AG04449 (cell line): ENCODE data around the gene DNAJB6.

Experiments
- CTCF ChIA-PET: fragments of 350-600 bp; formaldehyde crosslinking; extraction: SDS; loops from one replicate; lab custom pipeline; 2021; ENCODE audit warnings: antibody characterized with exemption; lab: Yijun Ruan, JAX
- POLR2A ChIA-PET: fragments of 400-600, 350-600 bp; formaldehyde crosslinking; extraction: SDS; loops from one replicate; lab custom pipeline; 2020; ENCODE audit warnings: antibody characterized with exemption, inconsistent platforms; lab: Yijun Ruan, JAX
- DNase-seq: peaks from one replicate; pipeline ENCODE4 v3.0.0-alpha.2; 2010; ENCODE audit warnings: low read depth, low spot score
- H3K4me3 ChIP-seq: 2 replicates; pipeline ENCODE4 v1.5.1; 2011; ENCODE audit warnings: low read depth, mild to moderate bottlenecking, control low read depth, low read length
- TF ChIP-seq, protein P1 (sequence below): IDR thresholded peaks from one replicate; pipeline ENCODE4 v1.5.1; 2011; ENCODE audit warnings: mild to moderate bottlenecking, moderate library complexity, low read length, control low read depth, inconsistent platforms; ENCODE audit not compliant: insufficient read depth; ENCODE audit errors: missing control alignments

DNAJB6 gene

DNA sequence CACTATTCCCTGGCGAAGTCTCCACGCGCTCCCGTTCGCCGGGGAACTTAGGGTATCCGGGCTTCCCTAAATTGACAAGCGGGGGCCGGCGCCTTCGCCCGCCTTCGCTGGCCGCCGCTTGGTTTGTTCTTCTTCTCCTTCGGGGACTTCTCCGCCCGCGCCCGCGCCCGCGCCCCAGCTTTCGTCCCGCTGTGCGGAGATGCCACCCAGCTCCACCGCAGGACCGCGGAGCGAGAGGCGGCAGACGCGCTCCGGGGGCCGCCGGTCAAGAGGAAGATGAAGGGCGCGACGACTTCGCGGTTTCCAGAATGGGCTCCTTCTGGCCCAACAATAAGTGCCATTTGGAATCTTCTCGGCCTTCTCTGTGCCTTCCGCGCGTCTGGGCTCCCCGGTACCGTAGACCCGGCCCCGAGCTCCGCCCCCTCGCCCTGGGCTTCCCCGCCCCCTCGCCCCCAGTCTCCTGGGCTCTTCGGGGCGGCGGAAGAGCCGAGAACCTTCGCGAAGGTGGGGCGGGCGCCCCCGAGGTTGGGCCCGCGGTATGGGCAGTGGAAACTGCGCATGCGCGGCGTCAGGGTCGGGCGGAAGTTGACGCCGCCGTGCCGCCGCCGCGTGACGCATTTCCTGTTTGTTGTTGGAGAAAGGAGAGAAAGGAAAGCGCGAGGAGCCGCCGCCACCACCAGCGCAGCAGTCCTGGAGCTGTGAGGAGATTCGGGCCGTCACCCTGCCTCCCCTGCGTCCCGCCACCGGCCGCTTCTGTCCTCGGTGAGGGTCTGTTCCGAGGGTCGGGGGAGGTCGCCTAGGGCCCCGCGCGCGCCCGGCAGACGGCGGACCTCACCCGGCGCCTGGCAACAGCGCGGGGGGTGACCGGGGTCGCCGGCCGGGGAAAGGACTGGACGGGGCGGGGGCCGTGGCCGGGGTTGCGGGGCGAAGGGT, at the start of gene DNAJB6:
DNAJB6 (plus strand) TSS at position 622 of the 933 bp plus-strand sequence. CDS start 21,569 bp downstream, outside the sequence.
- TF ChIP-seq, protein P1, sequence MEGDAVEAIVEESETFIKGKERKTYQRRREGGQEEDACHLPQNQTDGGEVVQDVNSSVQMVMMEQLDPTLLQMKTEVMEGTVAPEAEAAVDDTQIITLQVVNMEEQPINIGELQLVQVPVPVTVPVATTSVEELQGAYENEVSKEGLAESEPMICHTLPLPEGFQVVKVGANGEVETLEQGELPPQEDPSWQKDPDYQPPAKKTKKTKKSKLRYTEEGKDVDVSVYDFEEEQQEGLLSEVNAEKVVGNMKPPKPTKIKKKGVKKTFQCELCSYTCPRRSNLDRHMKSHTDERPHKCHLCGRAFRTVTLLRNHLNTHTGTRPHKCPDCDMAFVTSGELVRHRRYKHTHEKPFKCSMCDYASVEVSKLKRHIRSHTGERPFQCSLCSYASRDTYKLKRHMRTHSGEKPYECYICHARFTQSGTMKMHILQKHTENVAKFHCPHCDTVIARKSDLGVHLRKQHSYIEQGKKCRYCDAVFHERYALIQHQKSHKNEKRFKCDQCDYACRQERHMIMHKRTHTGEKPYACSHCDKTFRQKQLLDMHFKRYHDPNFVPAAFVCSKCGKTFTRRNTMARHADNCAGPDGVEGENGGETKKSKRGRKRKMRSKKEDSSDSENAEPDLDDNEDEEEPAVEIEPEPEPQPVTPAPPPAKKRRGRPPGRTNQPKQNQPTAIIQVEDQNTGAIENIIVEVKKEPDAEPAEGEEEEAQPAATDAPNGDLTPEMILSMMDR, result no peak
- ChIA-PET CTCF (interaction anchor here (1.5 to 1.7 kb wide), 2 partner anchors 51 to 367 kb away, joined by 3 to 6 read pairs; no protein-coding TSS in a partner anchor), POLR2A (interaction anchor here (1.0 to 1.2 kb wide), 2 partner anchors 62 to 200 kb away, joined by 3 read pairs; no protein-coding TSS in a partner anchor)
- DNase-seq, result no peak
- H3K4me3 ChIP-seq, result peak within 1 kb of the TSS; percentile 75

DNA sequence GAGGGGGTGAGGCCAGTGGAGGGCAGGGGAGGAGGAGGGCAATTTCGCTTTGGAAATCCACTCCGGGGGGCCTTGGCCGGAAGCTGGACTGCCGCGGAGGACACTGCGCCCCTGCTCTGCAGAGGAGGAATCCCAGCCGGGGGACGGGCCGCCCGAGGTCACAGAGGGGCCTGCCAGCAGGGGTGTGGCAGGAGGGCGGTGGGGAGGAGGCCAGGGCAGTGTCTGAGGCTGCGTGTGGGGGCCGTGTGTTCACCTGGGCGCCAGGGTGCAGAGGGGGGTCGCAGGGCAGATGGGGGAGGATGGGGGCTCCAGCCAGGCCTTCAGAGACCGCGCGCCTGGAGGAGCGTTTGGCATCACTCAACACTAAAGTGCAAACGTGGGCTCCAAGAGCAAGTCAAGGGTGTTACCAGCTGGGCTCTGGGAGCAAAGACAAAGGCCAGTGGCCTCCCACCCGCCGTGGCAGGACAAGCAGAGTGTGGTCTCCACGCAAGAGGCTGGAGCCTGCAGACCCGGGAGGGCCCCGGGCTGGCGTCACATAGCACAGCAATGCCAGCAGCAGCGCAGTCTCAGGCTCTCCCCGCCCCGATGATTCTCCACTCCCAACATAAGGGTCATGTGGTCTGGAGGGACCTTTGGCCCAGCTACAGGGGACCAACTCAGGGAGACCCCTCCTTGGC, 45.3 kb upstream of the DNAJB6 start:
- CTCF ChIA-PET, result interaction anchor here (1.5 kb wide), 1 partner anchor 49 kb away, joined by 3 read pairs; no protein-coding TSS in a partner anchor
- POLR2A ChIA-PET, result interaction anchor here (0.5 kb wide), 1 partner anchor 96 kb away, joined by 3 read pairs; no protein-coding TSS in a partner anchor
- TF ChIP-seq, protein P1, result no peak
- DNase-seq, result no peak
- H3K4me3 ChIP-seq, result no peak overlapping the region

DNA sequence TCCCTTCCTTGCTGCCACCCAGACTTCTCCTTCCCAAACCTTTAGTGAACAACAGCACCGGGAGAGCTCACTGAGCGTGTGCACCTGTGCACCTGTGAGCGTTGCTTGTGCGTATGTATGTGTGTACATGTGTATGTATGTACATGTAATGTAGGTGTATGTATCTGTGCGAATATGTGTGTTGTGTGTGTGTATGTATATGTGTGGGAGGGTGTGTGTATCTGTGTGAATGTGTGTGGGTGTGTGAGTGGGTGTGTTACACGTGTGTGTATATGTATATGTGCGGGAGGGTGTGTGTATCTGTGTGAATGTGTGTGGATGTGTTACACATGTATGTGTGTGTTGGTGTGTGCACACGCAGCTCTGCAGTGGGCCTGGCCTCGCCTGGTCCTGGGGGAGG, 44.5 kb upstream of the DNAJB6 start:
- POLR2A ChIA-PET, result interaction anchor here (0.5 kb wide), 1 partner anchor 95 kb away, joined by 3 read pairs; no protein-coding TSS in a partner anchor
- TF ChIP-seq, protein P1, result no peak
- H3K4me3 ChIP-seq, result no peak overlapping the region
- no peak for DNase-seq
- CTCF ChIA-PET, result no interaction called here

DNA sequence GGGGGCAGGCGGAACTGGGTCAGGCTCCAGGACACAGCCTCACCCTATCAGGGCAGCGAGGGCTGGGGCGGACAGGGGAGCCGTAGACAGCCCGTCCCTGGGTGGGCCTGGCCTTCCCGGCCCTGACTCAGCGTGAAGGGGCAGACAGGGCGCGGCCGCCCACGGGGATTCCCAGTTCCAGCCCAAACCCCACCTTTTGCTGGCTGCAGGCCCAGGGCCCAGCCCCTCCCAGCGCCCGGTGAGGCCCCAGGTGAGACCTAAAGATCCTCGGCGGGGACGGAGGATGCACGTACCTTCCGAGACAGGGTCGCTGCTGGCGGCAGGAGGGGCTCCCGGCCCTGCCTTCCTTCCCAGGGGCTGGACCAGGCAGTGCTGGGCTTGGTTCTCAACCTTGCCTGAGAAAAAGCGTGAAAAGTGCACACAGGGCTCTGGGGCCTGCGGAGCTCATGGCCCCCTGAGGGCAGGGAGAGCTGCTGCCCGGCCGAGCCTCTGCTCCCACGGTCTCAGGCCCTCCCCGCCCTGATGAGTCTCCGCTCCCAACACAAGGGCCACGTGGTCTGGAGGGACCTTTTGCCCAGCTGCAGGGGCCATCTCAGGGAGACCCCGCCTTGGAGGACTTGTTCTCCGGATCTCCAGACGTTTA, 43.9 kb upstream of the DNAJB6 start:
- no peak overlapping the region for H3K4me3 ChIP-seq
- CTCF ChIA-PET, result no interaction called here
- POLR2A ChIA-PET, result no interaction called here
- no peak for DNase-seq
- TF ChIP-seq, protein P1, result no peak

DNA sequence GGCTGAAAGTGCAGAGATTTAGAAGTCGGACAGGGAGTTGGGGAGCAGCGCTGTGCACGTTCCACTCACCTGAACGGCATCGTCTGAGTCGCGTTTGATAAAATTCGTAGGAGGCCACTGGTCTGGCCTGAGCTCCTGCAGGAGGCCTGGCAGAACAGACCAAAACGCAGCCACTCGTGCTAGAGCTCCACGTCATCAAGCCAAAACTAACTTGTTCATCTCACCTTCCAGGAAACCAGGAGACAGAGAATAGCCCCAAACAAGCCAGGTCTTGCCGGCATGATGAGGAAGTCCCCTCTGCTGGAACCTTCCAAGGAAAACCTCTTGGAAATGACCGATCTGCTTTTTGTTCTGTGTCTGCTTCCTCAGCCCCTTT, 43.4 kb upstream of the DNAJB6 start:
- DNase-seq, result no peak
- ChIA-PET POLR2A (no interaction called here), CTCF (no interaction called here)
- TF ChIP-seq, protein P1, result no peak
- H3K4me3 ChIP-seq, result no peak overlapping the region
